HG02885 (cell line): ENCODE results near the gene MYO6.

ENCODE experiments used
- ATAC-seq: cut with Tn5 transposase; IDR thresholded peaks from one replicate; pipeline ENCODE4 v1.9.1; 2021; ENCODE audit warnings: mild to moderate bottlenecking; ENCODE audit not compliant: unreplicated experiment, poor library complexity

Gene MYO6

GRCh38 chr6:75761489-75761888 lies 12.4 kb downstream of the MYO6 start:
- no peak for ATAC-seq

GRCh38 chr6:75762063-75762462 lies 13.0 kb downstream of the MYO6 start:
- no peak for ATAC-seq

GRCh38 chr6:75766387-75766786 lies 17.3 kb downstream of the MYO6 start:
- no peak for ATAC-seq

- no peak for ATAC-seq
Measured at GRCh38 chr6:75770844-75771243, 21.8 kb downstream of the MYO6 start.

- no peak for ATAC-seq
Measured at GRCh38 chr6:75775219-75775618, 26.2 kb downstream of the MYO6 start.

GRCh38 chr6:75776461-75776860 lies 27.4 kb downstream of the MYO6 start:
- ATAC-seq = no peak

GRCh38 chr6:75778757-75779156 lies 29.7 kb downstream of the MYO6 start:
- ATAC-seq = no peak

GRCh38 chr6:75786152-75786551 lies 37.1 kb downstream of the MYO6 start:
- no peak for ATAC-seq

GRCh38 chr6:75788894-75789293 lies 39.9 kb downstream of the MYO6 start:
- ATAC-seq = no peak

- ATAC-seq = no peak
Measured at GRCh38 chr6:75791881-75792280, 42.8 kb downstream of the MYO6 start.

- no peak for ATAC-seq
Measured at GRCh38 chr6:75794351-75794846, 45.4 kb downstream of the MYO6 start.

- ATAC-seq = no peak
Measured at GRCh38 chr6:75794954-75795739, 46.1 kb downstream of the MYO6 start.

GRCh38 chr6:75796723-75797122 lies 47.7 kb downstream of the MYO6 start:
- no peak for ATAC-seq

- ATAC-seq = no peak
Measured at GRCh38 chr6:75800133-75800532, 51.1 kb downstream of the MYO6 start.

GRCh38 chr6:75800708-75801505 lies 51.9 kb downstream of the MYO6 start:
- ATAC-seq = no peak

GRCh38 chr6:75802366-75802765 lies 53.3 kb downstream of the MYO6 start:
- ATAC-seq = no peak

- ATAC-seq = no peak
Measured at GRCh38 chr6:75808507-75808906, 59.5 kb downstream of the MYO6 start.

- ATAC-seq = no peak
Measured at GRCh38 chr6:75812560-75812959, 63.5 kb downstream of the MYO6 start.

GRCh38 chr6:75813476-75814250 lies 64.6 kb downstream of the MYO6 start:
- no peak for ATAC-seq

- no peak for ATAC-seq
Measured at GRCh38 chr6:75815756-75816155, 66.7 kb downstream of the MYO6 start.
